Natural killer cell treated with Interleukin-12 subunit alpha and Interleukin-12 subunit beta and Interleukin-15 and Interleukin-18, amount 100 ng/mL, for 72 hours (primary cell): ENCODE results near the gene RNF144B. TPM values are rescaled to one million over a fixed set of nuclear protein-coding genes. Genes with fewer than 3 reads are reported as not detected.
"Not testable (repeated sequence)": the region's sequence is repeated elsewhere in the genome, so short reads cannot be mapped to it uniquely, and the experiment has no call there.

ENCODE experiments used
- ATAC-seq, 2 donors: fragments of 150-1000 bp; cut with Tn5 transposase in 1 of 2; sonication (Bioruptor Pico), chemical (Tn5 transposase) in 1 of 2; 2 replicates each; pipeline ENCODE4 v1.10.0; 2021
- DNase-seq: peaks from one replicate; pipeline ENCODE4 v3.0.0; 2022; ENCODE audit warnings: low spot score
- H3K27ac Mint-ChIP-seq, 2 donors: 1 replicate in 1 of 2; 2 replicates in 1 of 2; pipeline ENCODE4 v1.8.0; 2022; ENCODE audit warnings: mixed read lengths in 2 of 2, mild to moderate bottlenecking in 1 of 2, moderate library complexity in 1 of 2
- H3K27me3 Mint-ChIP-seq, 2 donors: 1 replicate in 1 of 2; 2 replicates in 1 of 2; pipeline ENCODE4 v1.8.0; 2022; ENCODE audit warnings: mixed read lengths in 2 of 2
- H3K36me3 Mint-ChIP-seq: one replicate; pipeline ENCODE4 v1.8.0; 2022; ENCODE audit warnings: mixed read lengths
- H3K4me1 Mint-ChIP-seq, 2 donors: 1 replicate in 1 of 2; 2 replicates in 1 of 2; pipeline ENCODE4 v1.8.0; 2022; ENCODE audit warnings: low read depth in 2 of 2, mixed read lengths in 2 of 2, mild to moderate bottlenecking in 1 of 2
- H3K4me3 Mint-ChIP-seq: one replicate; pipeline ENCODE4 v1.8.0; 2022; ENCODE audit warnings: mixed read lengths
- H3K9me3 Mint-ChIP-seq: 2 replicates; pipeline ENCODE4 v1.8.0; 2022; ENCODE audit warnings: mixed read lengths
- total RNA-seq, 2 donors: library from RNA; stranded (reverse); gene quantifications; one replicate each; pipeline ENCODE4 v1.2.3, GENCODE V29; 2022

RNF144B gene
- total RNA-seq: 1 to 10 TPM in 1 of 2 donors, under 1 TPM in 1; 0.76 to 2.0 TPM

DNA sequence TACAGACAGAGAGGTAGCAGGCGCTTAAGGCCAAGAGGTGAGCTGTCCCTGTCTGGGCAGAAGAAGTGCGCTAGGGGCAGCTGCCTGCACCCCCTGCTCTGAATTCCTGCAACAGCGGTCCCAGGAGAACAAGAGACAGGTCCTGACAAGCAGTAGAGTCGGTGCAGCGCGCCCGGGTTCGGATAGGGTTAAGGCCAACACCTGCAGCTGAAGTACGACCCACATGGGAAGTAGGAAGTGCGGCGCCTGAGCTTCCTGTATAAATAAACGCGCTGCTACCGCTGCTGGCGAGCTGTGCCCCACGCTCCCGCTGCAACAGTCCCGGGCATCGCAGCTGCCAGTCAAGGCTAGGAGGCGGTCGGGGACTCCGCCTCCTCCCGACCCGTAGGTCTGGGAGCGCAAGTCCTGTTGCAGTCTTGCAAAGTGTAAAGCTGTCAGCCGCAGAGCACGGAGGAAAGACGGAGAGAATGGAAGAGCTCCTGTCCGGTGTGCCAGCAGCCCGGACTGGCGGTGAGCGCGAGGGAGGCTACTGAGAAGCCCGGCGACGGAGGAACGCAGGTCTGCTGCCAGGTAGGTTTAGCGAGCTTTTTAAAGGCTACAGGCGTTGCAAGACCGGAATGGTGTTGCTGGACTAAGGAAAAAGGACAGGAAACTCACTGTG lies at the start of gene RNF144B:
TSS of gene RNF144B (plus strand) at position 290 of the 661 bp plus-strand sequence. CDS start 12,185 bp downstream, outside the sequence.
- Mint-ChIP-seq H3K4me3 (peak within 1 kb of the TSS; percentile 84), H3K36me3 (no peaks in the 10 kb centered on the region), H3K4me1 (peaks cover 24 to 26% of the 10 kb centered on the region in 2 donors), H3K9me3 (no peaks in the 10 kb centered on the region), H3K27ac (peak within 1 kb of the TSS; percentile 60 to 97), H3K27me3 (peaks cover 5 to 11% of the 10 kb centered on the region in 2 donors)
- ATAC-seq (peak; percentile 93 to 96), DNase-seq (peak; percentile 74)

DNA sequence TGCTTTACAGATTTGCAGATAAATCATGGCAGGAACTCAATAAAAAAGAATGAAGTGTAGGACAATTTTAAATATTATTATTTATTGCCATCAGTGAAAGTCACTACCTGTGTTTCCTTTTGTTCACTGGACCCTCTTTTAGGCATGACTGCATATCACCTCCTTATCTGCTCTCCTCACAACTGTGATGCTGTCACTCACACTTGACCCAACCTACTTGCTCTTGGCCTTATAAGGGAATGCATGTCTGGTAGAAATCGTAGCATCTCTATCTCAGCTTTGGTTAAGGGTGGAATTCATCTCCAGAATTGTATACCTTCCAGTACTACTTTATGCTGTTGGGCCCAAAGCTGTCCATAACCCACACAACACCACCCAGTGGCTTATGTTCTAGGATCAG lies 47.6 kb upstream of the RNF144B start:
- H3K4me3 Mint-ChIP-seq: no peak overlapping the region
- DNase-seq (no peak), ATAC-seq (no peak)
- H3K4me1 Mint-ChIP-seq: no peaks in the 10 kb centered on the region
- no peaks in the 10 kb centered on the region for H3K9me3 Mint-ChIP-seq
- no peaks in the 10 kb centered on the region for H3K36me3 Mint-ChIP-seq
- peaks cover 3 to 13% of the 10 kb centered on the region in 2 donors for H3K27me3 Mint-ChIP-seq
- no peak overlapping the region for H3K27ac Mint-ChIP-seq

DNA sequence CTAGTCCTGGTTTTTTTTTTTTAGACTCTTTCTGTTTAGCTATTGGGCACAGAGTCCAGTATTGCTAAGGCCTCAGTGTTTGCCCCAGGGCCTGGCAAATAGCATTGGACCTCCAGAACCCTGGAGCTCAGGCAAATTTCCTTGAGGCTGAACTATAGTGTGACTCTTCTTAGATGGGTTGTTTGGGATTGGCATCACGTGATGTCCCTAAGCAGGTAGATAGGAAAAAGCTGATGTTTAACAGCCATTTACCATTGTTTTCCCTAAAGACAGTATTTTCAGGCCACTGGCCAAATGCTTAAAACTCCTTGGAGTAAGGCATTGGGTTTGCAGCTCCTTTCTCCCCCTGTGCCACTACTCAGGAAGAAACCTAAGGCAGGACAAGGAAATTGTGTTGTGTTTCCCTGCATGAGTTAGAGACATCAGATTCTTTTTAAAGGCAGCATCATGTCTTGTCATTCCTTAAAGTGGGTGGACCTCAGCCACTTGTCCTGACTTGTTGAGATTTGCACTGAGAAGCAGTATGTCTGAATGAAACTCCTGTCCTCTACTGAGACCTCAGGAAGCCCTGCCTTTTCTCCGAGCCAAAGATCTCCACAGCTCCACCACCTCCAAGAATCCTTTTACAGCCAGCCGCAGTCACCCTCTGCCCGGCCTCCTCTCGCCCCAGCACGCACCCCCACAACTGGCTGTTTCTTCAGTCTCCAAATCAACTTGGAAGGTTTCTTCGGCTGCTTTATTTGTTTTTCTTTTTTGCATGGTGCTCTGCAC lies 46.2 kb upstream of the RNF144B start:
- Mint-ChIP-seq H3K9me3 (no peaks in the 10 kb centered on the region), H3K27me3 (peaks cover 3 to 13% of the 10 kb centered on the region in 2 donors), H3K4me1 (no peaks in the 10 kb centered on the region), H3K36me3 (no peaks in the 10 kb centered on the region), H3K27ac (no peak overlapping the region), H3K4me3 (no peak overlapping the region)
- no peak for DNase-seq
- ATAC-seq: no peak

DNA sequence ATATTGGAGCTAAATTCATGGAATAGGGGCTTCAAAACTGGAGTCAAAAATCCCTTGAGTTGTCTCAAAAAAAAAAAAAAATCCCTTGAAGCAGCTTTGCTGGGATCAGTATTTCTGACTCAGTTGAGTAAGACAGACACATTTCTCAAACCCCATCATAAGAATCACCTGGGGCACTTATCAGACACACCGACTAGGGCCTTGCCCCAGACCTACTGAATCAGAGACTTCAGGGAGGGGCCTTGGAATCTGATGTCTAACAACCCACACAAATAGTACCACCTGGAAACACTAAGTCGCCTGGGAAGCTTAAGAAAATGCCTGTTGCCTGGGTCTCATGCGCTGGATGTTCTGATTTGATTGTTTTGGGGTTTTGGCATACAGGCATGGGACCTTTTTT lies 44.9 kb upstream of the RNF144B start:
- DNase-seq: no peak
- no peak overlapping the region for H3K4me3 Mint-ChIP-seq
- H3K27me3 Mint-ChIP-seq: peaks cover 0 to 7% of the 10 kb centered on the region in 2 donors
- H3K9me3 Mint-ChIP-seq: no peaks in the 10 kb centered on the region
- H3K36me3 Mint-ChIP-seq: no peaks in the 10 kb centered on the region
- H3K4me1 Mint-ChIP-seq: no peaks in the 10 kb centered on the region
- ATAC-seq: no peak
- no peak overlapping the region for H3K27ac Mint-ChIP-seq

DNA sequence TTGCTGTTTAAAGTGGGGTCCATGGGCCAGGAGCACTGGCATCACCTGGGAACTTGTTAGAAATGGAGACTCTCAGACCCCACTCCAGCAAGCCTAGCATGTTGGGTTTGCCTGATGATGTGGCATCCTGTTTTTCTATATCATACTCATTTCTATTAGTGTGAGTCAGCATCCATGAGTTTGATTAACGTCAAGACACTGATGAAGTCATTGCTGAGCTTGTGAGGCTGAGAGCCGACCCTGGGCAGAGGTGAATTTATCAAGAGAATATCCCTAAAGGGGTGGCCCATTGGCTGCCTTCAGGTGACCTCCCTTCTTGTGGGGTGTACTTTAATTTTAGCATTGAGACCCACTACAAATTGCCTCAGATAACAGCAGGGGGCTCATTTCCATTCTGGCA lies 43.4 kb upstream of the RNF144B start:
- no peaks in the 10 kb centered on the region for H3K4me1 Mint-ChIP-seq
- H3K27ac Mint-ChIP-seq: no peak overlapping the region
- ATAC-seq (no peak), DNase-seq (no peak)
- no peaks in the 10 kb centered on the region for H3K36me3 Mint-ChIP-seq
- no peaks in the 10 kb centered on the region for H3K27me3 Mint-ChIP-seq
- H3K4me3 Mint-ChIP-seq: no peak overlapping the region
- no peaks in the 10 kb centered on the region for H3K9me3 Mint-ChIP-seq

DNA sequence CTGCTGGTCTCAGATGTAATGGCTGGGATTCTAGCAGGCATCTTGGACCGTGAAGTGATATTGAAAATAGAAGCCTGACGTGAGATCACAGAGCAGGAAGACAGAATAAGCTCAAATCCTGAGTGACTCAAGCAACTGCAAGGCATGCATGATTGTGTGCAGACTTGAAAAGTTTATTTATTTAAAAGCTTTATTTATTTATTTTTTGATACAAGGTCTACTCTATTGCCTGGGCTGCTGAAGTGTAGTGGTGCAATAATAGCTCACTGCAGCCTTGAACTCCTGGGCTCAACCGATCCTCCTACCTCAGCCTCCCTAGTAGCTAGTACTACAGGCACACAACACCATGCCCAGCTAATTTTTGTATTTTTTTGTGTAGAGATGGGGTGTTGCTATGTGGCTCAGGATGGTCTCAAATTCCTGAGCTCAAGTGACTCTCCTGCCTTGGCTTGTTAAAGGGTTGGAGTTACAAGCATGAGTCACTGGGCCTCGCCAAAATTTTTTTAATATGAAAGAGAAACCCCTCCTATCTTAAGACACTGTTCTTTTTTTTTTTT lies 40.1 kb upstream of the RNF144B start:
- no peak for ATAC-seq
- H3K27ac Mint-ChIP-seq: no peak overlapping the region
- H3K4me1 Mint-ChIP-seq: no peaks in the 10 kb centered on the region
- no peak for DNase-seq
- H3K9me3 Mint-ChIP-seq: no peaks in the 10 kb centered on the region
- H3K4me3 Mint-ChIP-seq: no peak overlapping the region
- H3K36me3 Mint-ChIP-seq: no peaks in the 10 kb centered on the region
- H3K27me3 Mint-ChIP-seq: peaks cover 12 to 27% of the 10 kb centered on the region in 2 donors

DNA sequence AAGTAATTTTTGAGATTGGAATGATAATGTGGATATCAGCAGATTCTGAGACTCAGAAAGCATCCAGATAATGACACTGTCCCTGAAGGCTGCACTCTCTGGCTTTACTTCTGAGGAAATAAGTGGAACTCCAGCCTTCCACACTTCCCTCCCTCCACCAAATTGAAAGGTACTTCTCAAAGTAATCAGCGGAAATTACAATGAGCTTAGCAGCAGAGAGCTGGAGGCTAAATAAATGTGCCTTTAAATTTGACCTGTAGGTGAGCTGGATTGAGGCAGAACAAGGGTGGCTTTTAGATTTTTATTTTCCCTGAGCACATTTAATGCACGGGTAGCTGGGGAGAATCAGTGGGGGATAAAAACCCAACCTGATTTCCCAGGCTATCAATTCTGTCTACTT lies 39.3 kb upstream of the RNF144B start:
- no peaks in the 10 kb centered on the region for H3K9me3 Mint-ChIP-seq
- peaks cover 14 to 31% of the 10 kb centered on the region in 2 donors for H3K27me3 Mint-ChIP-seq
- no peaks in the 10 kb centered on the region for H3K4me1 Mint-ChIP-seq
- ATAC-seq: no peak
- no peak for DNase-seq
- no peaks in the 10 kb centered on the region for H3K36me3 Mint-ChIP-seq
- H3K27ac Mint-ChIP-seq: no peak overlapping the region
- H3K4me3 Mint-ChIP-seq: no peak overlapping the region

DNA sequence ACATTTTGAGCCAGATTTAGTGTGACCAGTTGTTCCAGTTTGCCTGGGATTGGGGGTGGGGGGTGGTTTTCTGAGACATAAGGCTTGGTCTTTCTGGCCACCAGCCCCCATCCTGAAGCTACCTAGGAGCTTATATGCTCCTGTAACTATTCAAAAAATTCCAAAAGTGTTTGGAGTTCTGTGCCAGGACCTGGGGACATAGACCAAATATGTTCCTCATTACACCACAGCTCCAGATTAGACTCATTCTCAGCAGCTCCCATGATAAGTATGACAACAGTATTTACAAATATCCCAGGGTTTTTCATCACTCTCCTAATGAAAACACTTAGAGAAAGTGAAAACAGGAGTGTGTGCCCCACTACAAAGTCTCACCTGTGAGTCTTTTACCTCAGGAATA lies 37.8 kb upstream of the RNF144B start:
- no peak for ATAC-seq
- no peak for DNase-seq
- Mint-ChIP-seq H3K27ac (no peak overlapping the region), H3K9me3 (no peaks in the 10 kb centered on the region), H3K4me3 (no peak overlapping the region), H3K27me3 (peaks cover 15 to 31% of the 10 kb centered on the region in 2 donors), H3K36me3 (no peaks in the 10 kb centered on the region), H3K4me1 (no peaks in the 10 kb centered on the region)

DNA sequence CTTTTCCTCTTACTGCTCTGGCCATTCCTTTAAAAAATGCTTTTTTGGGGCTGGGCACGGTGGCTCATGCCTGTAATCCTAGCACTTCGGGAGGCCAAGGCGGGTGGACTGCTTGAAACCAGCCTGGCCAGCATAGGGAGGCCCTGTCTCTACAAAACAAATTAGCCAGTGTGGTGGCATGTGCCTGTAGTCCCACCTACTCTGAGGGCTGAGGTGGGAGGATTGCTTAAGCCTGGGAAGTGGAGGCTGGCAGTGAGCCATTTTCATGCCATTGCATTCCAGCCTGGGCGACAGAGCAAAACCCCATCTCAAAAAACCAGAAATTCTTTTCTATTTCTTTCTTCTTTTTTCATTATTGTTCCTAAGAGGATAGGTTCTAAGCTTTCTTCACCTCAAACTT lies 36.9 kb upstream of the RNF144B start:
- Mint-ChIP-seq H3K4me1 (no peaks in the 10 kb centered on the region), H3K27me3 (peaks cover 15 to 34% of the 10 kb centered on the region in 2 donors), H3K27ac (peak overlapping the region in 1 of 2 donors; percentile 24), H3K4me3 (no peak overlapping the region), H3K36me3 (no peaks in the 10 kb centered on the region), H3K9me3 (no peaks in the 10 kb centered on the region)
- DNase-seq (no peak), ATAC-seq (no peak)

DNA sequence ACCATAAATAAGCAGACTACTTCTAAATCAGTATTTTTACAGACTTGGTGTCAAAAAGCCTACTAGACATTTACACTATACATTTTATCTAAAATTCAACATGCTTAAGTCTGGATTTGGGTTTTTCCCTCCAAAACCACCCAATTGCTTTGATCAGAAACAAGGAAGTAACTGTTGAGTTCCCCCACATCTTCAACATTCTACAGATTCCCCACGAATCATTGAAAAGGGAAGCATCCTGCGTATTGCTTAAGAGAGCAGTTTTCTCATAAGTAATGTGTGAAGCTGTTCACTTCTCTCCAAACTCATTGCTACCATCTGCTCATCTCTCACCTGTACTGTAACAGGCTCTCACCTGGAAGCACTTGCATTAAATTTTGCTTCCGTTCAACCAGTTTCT lies 36.4 kb upstream of the RNF144B start:
- H3K9me3 Mint-ChIP-seq: no peaks in the 10 kb centered on the region
- H3K27me3 Mint-ChIP-seq: peaks cover 15 to 38% of the 10 kb centered on the region in 2 donors
- no peak overlapping the region for H3K4me3 Mint-ChIP-seq
- no peaks in the 10 kb centered on the region for H3K36me3 Mint-ChIP-seq
- no peaks in the 10 kb centered on the region for H3K4me1 Mint-ChIP-seq
- no peak for DNase-seq
- no peak overlapping the region for H3K27ac Mint-ChIP-seq
- no peak for ATAC-seq

DNA sequence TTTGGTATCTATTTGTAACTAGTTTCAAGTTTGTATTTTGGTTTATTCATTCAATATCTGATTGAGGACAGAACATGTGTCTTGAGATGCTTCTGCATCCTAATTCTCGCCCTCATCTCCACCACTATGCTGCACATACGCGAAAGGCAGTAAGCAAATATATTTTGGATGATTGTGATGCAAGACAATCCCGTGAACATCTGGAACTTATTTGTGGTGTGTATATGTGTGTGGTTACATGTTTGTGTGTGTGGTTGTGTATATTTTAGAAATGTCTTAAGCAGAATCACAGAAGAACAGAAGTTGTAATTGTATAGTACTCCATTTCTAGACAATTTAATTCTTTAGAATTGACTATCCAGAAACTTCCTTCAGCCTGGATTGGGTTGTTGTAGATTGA lies 35.1 kb upstream of the RNF144B start:
- Mint-ChIP-seq H3K9me3 (no peaks in the 10 kb centered on the region), H3K4me1 (no peaks in the 10 kb centered on the region), H3K27ac (no peak overlapping the region), H3K36me3 (no peaks in the 10 kb centered on the region), H3K4me3 (no peak overlapping the region), H3K27me3 (peaks cover 15 to 49% of the 10 kb centered on the region in 2 donors)
- no peak for ATAC-seq
- DNase-seq: no peak

DNA sequence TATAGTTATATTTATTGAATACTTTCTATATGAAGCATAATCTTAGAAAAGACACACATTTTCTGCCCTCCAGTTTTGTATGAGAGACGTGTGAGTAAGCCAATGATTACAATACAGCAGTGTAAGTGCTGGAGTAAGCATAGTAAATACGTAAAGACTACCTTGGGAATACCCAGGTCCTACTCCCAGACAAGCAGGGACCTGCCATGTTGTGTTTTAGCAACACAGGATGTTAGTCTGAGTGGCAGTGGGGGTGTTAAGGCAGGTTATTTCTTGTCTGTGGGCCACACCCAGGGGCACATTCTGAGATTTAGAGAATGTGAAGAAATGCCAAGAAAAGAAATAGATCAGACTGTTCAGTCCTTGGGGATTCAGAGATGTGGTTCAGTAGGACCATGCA lies 34.3 kb upstream of the RNF144B start:
- Mint-ChIP-seq H3K9me3 (no peaks in the 10 kb centered on the region), H3K4me3 (no peak overlapping the region), H3K36me3 (no peaks in the 10 kb centered on the region), H3K27ac (no peak overlapping the region), H3K4me1 (no peaks in the 10 kb centered on the region), H3K27me3 (peaks cover 15 to 51% of the 10 kb centered on the region in 2 donors)
- ATAC-seq (no peak), DNase-seq (no peak)

DNA sequence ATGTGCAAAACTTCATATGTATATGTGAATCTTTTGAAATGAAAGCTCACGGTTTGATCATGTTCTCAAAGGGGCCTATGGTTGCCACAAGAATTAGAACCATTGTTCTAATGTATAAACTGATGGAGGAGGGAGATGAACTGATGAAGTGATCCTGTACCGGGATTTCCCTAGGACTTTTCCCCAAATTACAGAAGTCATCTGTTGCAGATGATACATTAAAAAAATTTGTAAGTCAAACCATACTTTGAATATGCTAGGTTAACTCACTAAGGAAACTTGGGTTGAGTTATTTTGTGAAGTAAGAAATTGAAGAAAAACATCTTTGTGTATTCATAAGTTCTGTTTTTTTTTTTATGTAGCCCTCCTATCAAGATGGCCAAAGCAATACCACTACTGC lies 33.9 kb upstream of the RNF144B start:
- no peak for ATAC-seq
- H3K27me3 Mint-ChIP-seq: peaks cover 18 to 55% of the 10 kb centered on the region in 2 donors
- no peak overlapping the region for H3K4me3 Mint-ChIP-seq

DNA sequence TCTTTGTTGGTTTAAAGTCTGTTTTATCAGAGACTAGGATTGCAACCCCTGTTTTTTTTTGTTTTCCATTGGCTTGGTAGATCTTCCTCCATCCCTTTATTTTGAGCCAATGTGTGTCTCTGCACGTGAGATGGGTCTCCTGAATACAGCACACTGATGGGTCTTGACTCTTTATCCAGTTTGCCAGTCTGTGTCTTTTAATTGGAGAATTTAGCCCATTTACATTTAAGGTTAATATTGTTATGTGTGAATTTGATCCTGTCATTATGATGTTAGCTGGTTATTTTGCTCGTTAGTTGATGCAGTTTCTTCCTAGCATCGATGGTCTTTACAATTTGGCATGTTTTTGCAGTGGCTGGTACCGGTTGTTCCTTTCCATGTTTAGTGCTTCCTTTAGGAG lies 29.6 kb upstream of the RNF144B start:
- not testable (repeated sequence) for H3K4me3 Mint-ChIP-seq, H3K36me3 Mint-ChIP-seq, ATAC-seq

More for the DNA sequence above, 33.9 kb upstream of the RNF144B start:
- Mint-ChIP-seq H3K4me1 (no peaks in the 10 kb centered on the region), H3K9me3 (no peaks in the 10 kb centered on the region), H3K27ac (no peak overlapping the region), H3K36me3 (peaks cover 3% of the 10 kb centered on the region)
- no peak for DNase-seq

More for the DNA sequence above, 29.6 kb upstream of the RNF144B start:
- H3K4me1 Mint-ChIP-seq, H3K27ac Mint-ChIP-seq, DNase-seq, H3K9me3 Mint-ChIP-seq: not testable (repeated sequence)
- peaks cover 20 to 46% of the 10 kb centered on the region in 2 donors for H3K27me3 Mint-ChIP-seq
